Tibial nerve (tissue), 4 donors: ENCODE measurements around the gene MRTFB. TPM values are rescaled to one million over a fixed set of nuclear protein-coding genes. Genes with fewer than 3 reads are reported as not detected.
"Not testable (repeated sequence)": the region's sequence is repeated elsewhere in the genome, so short reads cannot be mapped to it uniquely, and the experiment has no call there.

Experiments used
- DNase-seq, 2 donors: peaks; one replicate each; pipeline ENCODE4 v3.0.0-alpha.2; 2019; ENCODE audit warnings: low spot score in 2 of 2
- H3K27ac ChIP-seq, 4 donors: fragments of 200-600 bp; sonication (generic) in 3 of 4; one replicate each; pipeline ENCODE4 v1.5.1; 2017 to 2019; ENCODE audit warnings: mild to moderate bottlenecking in 1 of 4
- H3K27me3 ChIP-seq, 2 donors: fragments of 200-600 bp; sonication (generic) in 1 of 2; one replicate each; pipeline versions ENCODE4 v1.5.1 to v1.6.0; 2017 to 2019
- H3K36me3 ChIP-seq, 3 donors: fragments of 200-600 bp; sonication (generic); one replicate each; pipeline ENCODE4 v1.5.1; 2018 to 2019
- H3K4me1 ChIP-seq, 4 donors: fragments of 200-600 bp; sonication (generic) in 3 of 4; one replicate each; pipeline ENCODE4 v1.5.1; 2017 to 2019
- H3K4me3 ChIP-seq, 4 donors: fragments of 200-600 bp; sonication (generic) in 3 of 4; one replicate each; pipeline ENCODE4 v1.5.1; 2017 to 2019; ENCODE audit warnings: mild to moderate bottlenecking in 1 of 4, moderate library complexity in 1 of 4
- H3K9me3 ChIP-seq, 4 donors: fragments of 200-600 bp; sonication (generic) in 3 of 4; one replicate each; pipeline ENCODE4 v1.5.1; 2017 to 2019
- EP300 ChIP-seq, 2 donors: sonication (generic); formaldehyde crosslinking; IDR thresholded peaks; one replicate each; pipeline ENCODE4 v1.6.1; 2017; ENCODE audit warnings: antibody characterized with exemption in 2 of 2, mild to moderate bottlenecking in 1 of 2
- POLR2A ChIP-seq, 2 donors: fragments of 450-650 bp; IDR thresholded peaks; one replicate each; pipeline ENCODE4 v1.6.1; 2017; ENCODE audit warnings: antibody characterized with exemption in 2 of 2, mild to moderate bottlenecking in 2 of 2, moderate library complexity in 2 of 2
- WGBS, 2 donors: methylation state at CpG; one replicate each; pipeline ENCODE4 v1.1.5; 2018; 5-methylcytosine and 5-hydroxymethylcytosine counted together
- total RNA-seq, 4 donors: library from RNA; depleted of rRNA; stranded (reverse); fragments of >200 nt; gene quantifications; one replicate each; pipeline ENCODE4 v1.1.0, GENCODE V29; 2016
- TF ChIP-seq, protein P1 (sequence below), 5 experiments: fragments of 200-600 bp in 3 of 5; fragments of 450-650 bp in 2 of 5; sonication (generic) in 3 of 5; IDR thresholded peaks; one replicate each; pipeline ENCODE4 v1.5.1; 2016 to 2019; ENCODE audit warnings: antibody characterized with exemption in 5 of 5, mild to moderate bottlenecking in 3 of 5, moderate library complexity in 2 of 5

Gene MRTFB
- total RNA-seq, 4 donors from 2014 or later = 35.6 to 76.9 (median 61.8) TPM

GRCh38 chr16:14180481-14180944, 109.4 kb downstream of the MRTFB start:
- Histone ChIP-seq H3K4me3 (no peak overlapping the region), H3K9me3 (no peaks in the 10 kb centered on the region), H3K36me3 (no peaks in the 10 kb centered on the region), H3K27me3 (no peaks in the 10 kb centered on the region), H3K27ac (no peak overlapping the region), H3K4me1 (peaks cover 0 to 1% (median 0%) of the 10 kb centered on the region in 4 donors)
- TF ChIP-seq EP300 (IDR thresholded peaks at IDR 0.05) = no peak
- TF ChIP-seq, protein P1, sequence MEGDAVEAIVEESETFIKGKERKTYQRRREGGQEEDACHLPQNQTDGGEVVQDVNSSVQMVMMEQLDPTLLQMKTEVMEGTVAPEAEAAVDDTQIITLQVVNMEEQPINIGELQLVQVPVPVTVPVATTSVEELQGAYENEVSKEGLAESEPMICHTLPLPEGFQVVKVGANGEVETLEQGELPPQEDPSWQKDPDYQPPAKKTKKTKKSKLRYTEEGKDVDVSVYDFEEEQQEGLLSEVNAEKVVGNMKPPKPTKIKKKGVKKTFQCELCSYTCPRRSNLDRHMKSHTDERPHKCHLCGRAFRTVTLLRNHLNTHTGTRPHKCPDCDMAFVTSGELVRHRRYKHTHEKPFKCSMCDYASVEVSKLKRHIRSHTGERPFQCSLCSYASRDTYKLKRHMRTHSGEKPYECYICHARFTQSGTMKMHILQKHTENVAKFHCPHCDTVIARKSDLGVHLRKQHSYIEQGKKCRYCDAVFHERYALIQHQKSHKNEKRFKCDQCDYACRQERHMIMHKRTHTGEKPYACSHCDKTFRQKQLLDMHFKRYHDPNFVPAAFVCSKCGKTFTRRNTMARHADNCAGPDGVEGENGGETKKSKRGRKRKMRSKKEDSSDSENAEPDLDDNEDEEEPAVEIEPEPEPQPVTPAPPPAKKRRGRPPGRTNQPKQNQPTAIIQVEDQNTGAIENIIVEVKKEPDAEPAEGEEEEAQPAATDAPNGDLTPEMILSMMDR (IDR thresholded peaks at IDR 0.05) = no peak
- no peak for TF ChIP-seq POLR2A (IDR thresholded peaks at IDR 0.05)
- 81 to 85% methylated on average over 4 of the region's 4 CpGs for WGBS, 2 donors
- no peak for DNase-seq

DNA sequence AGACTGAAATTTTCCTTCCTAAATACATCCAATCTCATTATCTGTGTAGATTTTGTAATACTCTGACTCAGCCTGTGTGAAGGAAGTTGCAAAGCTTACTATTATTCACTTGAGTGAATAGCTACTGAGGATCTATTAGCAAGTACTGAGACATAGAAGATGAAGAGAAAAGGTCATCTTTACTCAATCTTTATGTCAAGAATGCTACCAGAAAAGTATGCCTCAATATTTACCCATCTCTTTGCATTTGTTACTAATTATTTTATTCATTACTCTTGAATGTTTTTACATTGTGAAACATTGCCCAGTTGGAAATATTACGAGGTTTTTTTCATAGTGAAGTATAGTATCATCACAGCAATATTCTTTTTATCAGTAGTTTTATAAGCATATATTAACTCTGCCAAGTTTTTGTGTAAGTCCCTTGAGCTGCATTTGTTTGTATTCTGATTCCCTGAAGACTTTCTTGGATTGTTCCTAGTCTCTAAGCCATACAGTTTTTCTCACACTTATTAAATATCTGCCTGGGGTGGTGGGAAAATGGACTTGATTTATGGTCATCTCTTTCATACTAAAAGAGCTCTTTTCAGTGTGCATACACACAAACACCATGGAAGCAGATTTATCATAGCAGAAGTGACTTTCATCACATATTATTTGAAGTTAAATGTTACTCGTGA, 110.4 kb downstream of the MRTFB start:
- no peaks in the 10 kb centered on the region for H3K27me3 ChIP-seq

GRCh38 chr16:14182999-14183398, 111.9 kb downstream of the MRTFB start:
- DNase-seq = no peak
- no peak overlapping the region for H3K27ac ChIP-seq
- no peaks in the 10 kb centered on the region for H3K36me3 ChIP-seq
- no peaks in the 10 kb centered on the region for H3K9me3 ChIP-seq
- 94 to 100% methylated on average over 1 of the region's 1 CpG for WGBS, 2 donors
- peaks cover 0 to 14% (median 0%) of the 10 kb centered on the region in 4 donors for H3K4me1 ChIP-seq
- TF ChIP-seq, protein P1 (IDR thresholded peaks at IDR 0.05) = no peak
- no peak for TF ChIP-seq EP300 (IDR thresholded peaks at IDR 0.05)
- no peak for TF ChIP-seq POLR2A (IDR thresholded peaks at IDR 0.05)
- no peaks in the 10 kb centered on the region for H3K27me3 ChIP-seq
- no peak overlapping the region for H3K4me3 ChIP-seq

More for the DNA sequence above, 110.4 kb downstream of the MRTFB start:
- H3K36me3 ChIP-seq = no peaks in the 10 kb centered on the region
- H3K4me3 ChIP-seq = no peak overlapping the region
- 84 to 87% methylated on average over 2 of the region's 2 CpGs for WGBS, 2 donors
- H3K27ac ChIP-seq = no peak overlapping the region
- H3K9me3 ChIP-seq = no peaks in the 10 kb centered on the region
- DNase-seq = no peak
- TF ChIP-seq, protein P1 (IDR thresholded peaks at IDR 0.05) = no peak
- TF ChIP-seq POLR2A (IDR thresholded peaks at IDR 0.05) (no peak), EP300 (IDR thresholded peaks at IDR 0.05) (no peak)
- H3K4me1 ChIP-seq = peaks cover 0 to 9% (median 0%) of the 10 kb centered on the region in 4 donors

DNA sequence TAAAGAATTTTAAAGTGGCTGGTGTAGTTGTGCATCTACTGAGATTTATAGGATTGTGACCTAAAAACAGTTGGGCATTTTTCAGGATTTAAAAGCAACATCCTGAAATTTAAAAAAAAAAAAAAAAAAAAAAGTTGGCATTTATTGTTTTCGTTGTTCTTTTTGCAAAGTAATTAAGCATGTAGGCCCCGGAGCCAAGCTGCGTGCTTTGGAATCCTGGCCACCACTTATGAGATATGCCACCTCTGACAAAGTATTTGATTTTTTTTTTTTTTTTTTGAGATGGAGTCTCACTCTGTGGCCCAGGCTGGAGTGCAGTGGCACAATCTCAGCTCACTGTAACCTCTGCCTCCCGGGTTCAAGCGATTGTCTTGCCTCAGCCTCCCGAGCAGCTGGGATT, 112.8 kb downstream of the MRTFB start:
- H3K4me3 ChIP-seq, H3K9me3 ChIP-seq, H3K27ac ChIP-seq, H3K27me3 ChIP-seq, DNase-seq, H3K36me3 ChIP-seq: not testable (repeated sequence)
- WGBS, 2 donors = 94 to 95% methylated on average over 6 of the region's 6 CpGs
- H3K4me1 ChIP-seq = peaks cover 0 to 14% (median 0%) of the 10 kb centered on the region in 4 donors

DNA sequence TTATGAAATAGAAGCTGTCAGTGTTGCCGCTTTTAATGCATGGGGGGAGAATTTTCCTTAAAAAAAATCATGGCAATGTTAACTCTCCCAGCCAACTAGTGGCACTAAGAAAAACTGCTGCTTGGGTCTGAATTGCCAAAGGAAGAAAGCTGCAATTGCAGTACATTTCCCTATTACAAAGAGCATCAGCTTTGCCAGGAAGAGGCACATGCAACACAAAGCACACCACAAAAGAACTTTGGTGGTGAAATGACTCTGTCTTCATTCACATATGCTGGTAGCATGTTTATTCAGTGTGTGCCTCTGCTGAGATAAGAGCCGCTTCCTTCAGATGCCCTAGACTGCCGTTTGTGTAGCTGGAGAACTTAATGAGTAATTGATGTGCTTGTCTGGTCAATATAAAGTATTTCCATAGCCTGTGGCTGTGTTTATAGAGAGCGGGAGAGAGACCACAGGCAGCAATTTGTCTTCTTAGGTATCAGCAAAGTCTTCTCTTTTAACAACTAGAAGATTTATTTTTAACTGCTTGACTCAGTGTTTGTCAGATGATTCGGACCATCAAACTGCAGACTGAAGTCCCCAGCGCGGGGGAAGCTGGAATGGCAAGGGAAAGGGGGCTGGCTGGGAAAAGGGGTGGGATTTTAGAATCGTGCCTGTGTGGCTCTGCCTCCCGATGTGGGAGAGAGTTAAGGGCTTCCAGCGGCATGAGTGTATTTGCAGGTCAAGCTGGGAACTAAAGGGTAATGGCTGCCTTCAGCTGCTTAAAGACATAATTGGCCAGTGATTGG, 115.1 kb downstream of the MRTFB start:
- no peaks in the 10 kb centered on the region for H3K36me3 ChIP-seq
- peak overlapping the region; percentile 1 to 35 (median 10) for H3K4me3 ChIP-seq
- WGBS, 2 donors = 19 to 23% methylated on average over 10 of the region's 10 CpGs
- H3K4me1 ChIP-seq = peaks cover 0 to 14% (median 0%) of the 10 kb centered on the region in 4 donors
- no peak for DNase-seq
- H3K9me3 ChIP-seq = no peaks in the 10 kb centered on the region
- H3K27me3 ChIP-seq = no peaks in the 10 kb centered on the region
- no peak for TF ChIP-seq POLR2A (IDR thresholded peaks at IDR 0.05)
- TF ChIP-seq, protein P1 (IDR thresholded peaks at IDR 0.05) = peak in 4 of 5 experiments; percentile 22 to 37 (median 24)
- H3K27ac ChIP-seq = peak overlapping the region in 2 of 4 donors; percentile 15 to 62
